ENCODE data around the gene UBE2E3. TPM values are rescaled to one million over a fixed set of nuclear protein-coding genes. Genes with fewer than 3 reads are reported as not detected.
A peak's percentile ranks its signal among the peaks of the same experiment; 100 is the strongest.
"Not testable (repeated sequence)": the region's sequence is repeated elsewhere in the genome, so short reads cannot be mapped to it uniquely, and the experiment has no call there.

Gene UBE2E3
- polyA plus RNA-seq (ENCODE audit: insufficient read length in 4 of 4) = 100 to 1,000 TPM; 221 to 261 (median 242) TPM

GRCh38 chr2:180980106-180980942 lies at the start of gene UBE2E3:
UBE2E3 (plus strand) TSS chr2:180980605; CDS start chr2:180982043, 1,438 bp downstream.
- peak; percentile 63 to 73 (median 70) for DNase-seq (ENCODE audit: low read depth in 4 of 4, low spot score in 3 of 4)

GRCh38 chr2:180931841-180932240 lies 48.6 kb upstream of the UBE2E3 start:
- no peak for DNase-seq (ENCODE audit: low read depth in 4 of 4, low spot score in 3 of 4)

GRCh38 chr2:180933332-180933731 lies 47.1 kb upstream of the UBE2E3 start:
- no peak for DNase-seq (ENCODE audit: low read depth in 4 of 4, low spot score in 3 of 4)

GRCh38 chr2:180934911-180935310 lies 45.5 kb upstream of the UBE2E3 start:
- DNase-seq (ENCODE audit: low read depth in 4 of 4, low spot score in 3 of 4) = no peak

- DNase-seq (ENCODE audit: low read depth in 4 of 4, low spot score in 3 of 4) = not testable (repeated sequence)
Observed at GRCh38 chr2:180937480-180937879, 42.9 kb upstream of the UBE2E3 start.

GRCh38 chr2:180938451-180938850 lies 42.0 kb upstream of the UBE2E3 start:
- no peak for DNase-seq (ENCODE audit: low read depth in 4 of 4, low spot score in 3 of 4)

- no peak for DNase-seq (ENCODE audit: low read depth in 4 of 4, low spot score in 3 of 4)
Observed at GRCh38 chr2:180943275-180943674, 37.1 kb upstream of the UBE2E3 start.

- no peak for DNase-seq (ENCODE audit: low read depth in 4 of 4, low spot score in 3 of 4)
Observed at GRCh38 chr2:180944372-180944771, 36.0 kb upstream of the UBE2E3 start.

GRCh38 chr2:180947208-180947689 lies 33.2 kb upstream of the UBE2E3 start:
- no peak for DNase-seq (ENCODE audit: low read depth in 4 of 4, low spot score in 3 of 4)

- no peak for DNase-seq (ENCODE audit: low read depth in 4 of 4, low spot score in 3 of 4)
Observed at GRCh38 chr2:180949896-180950295, 30.5 kb upstream of the UBE2E3 start.

GRCh38 chr2:180952082-180952481 lies 28.3 kb upstream of the UBE2E3 start:
- DNase-seq (ENCODE audit: low read depth in 4 of 4, low spot score in 3 of 4) = no peak

GRCh38 chr2:180952731-180953336 lies 27.6 kb upstream of the UBE2E3 start:
- DNase-seq (ENCODE audit: low read depth in 4 of 4, low spot score in 3 of 4) = no peak

- no peak for DNase-seq (ENCODE audit: low read depth in 4 of 4, low spot score in 3 of 4)
Observed at GRCh38 chr2:180953550-180953949, 26.9 kb upstream of the UBE2E3 start.

GRCh38 chr2:180955101-180955500 lies 25.3 kb upstream of the UBE2E3 start:
- DNase-seq (ENCODE audit: low read depth in 4 of 4, low spot score in 3 of 4) = no peak

GRCh38 chr2:180959787-180960186 lies 20.6 kb upstream of the UBE2E3 start:
- no peak for DNase-seq (ENCODE audit: low read depth in 4 of 4, low spot score in 3 of 4)

- DNase-seq (ENCODE audit: low read depth in 4 of 4, low spot score in 3 of 4) = no peak
Observed at GRCh38 chr2:180960982-180961381, 19.4 kb upstream of the UBE2E3 start.

GRCh38 chr2:180962727-180963314 lies 17.6 kb upstream of the UBE2E3 start:
- no peak for DNase-seq (ENCODE audit: low read depth in 4 of 4, low spot score in 3 of 4)

GRCh38 chr2:180966378-180966777 lies 14.0 kb upstream of the UBE2E3 start:
- no peak for DNase-seq (ENCODE audit: low read depth in 4 of 4, low spot score in 3 of 4)

GRCh38 chr2:180969124-180969523 lies 11.3 kb upstream of the UBE2E3 start:
- no peak for DNase-seq (ENCODE audit: low read depth in 4 of 4, low spot score in 3 of 4)

GRCh38 chr2:180970016-180970415 lies 10.4 kb upstream of the UBE2E3 start:
- DNase-seq (ENCODE audit: low read depth in 4 of 4, low spot score in 3 of 4) = no peak

- DNase-seq (ENCODE audit: low read depth in 4 of 4, low spot score in 3 of 4) = no peak
Observed at GRCh38 chr2:180971811-180972210, 8.6 kb upstream of the UBE2E3 start.

All from right renal pelvis (tissue), 4 donors.